HCT116 (cell line): ENCODE data around the gene ADAT3. TPM values are rescaled to one million over a fixed set of nuclear protein-coding genes. Genes with fewer than 3 reads are reported as not detected.

ENCODE experiments used
- ATAC-seq: fragments of 200-7000 bp; cut with Tn5 transposase; 2 replicates; pipeline ENCODE4 v1.9.1; 2020; ENCODE audit warnings: mild to moderate bottlenecking, moderate library complexity
- BruUV-seq: library from RNA; stranded (reverse); fragments of 400-500 nt; replicated peaks from 2 replicates; lab custom pipeline; 2021; lab: Mats Ljungman, UMichigan
- CTCF ChIA-PET: fragments of 300-600 bp; sonication (Branson Sonifier 250); formaldehyde crosslinking; loops from one replicate; lab custom pipeline; 2021; ENCODE audit warnings: antibody characterized with exemption; lab: Charles Lee
- POLR2A ChIA-PET: fragments of 300-600, 350-600 bp; sonication (Branson Sonifier 250); formaldehyde crosslinking; loops from one replicate; lab custom pipeline; 2021; ENCODE audit warnings: antibody characterized with exemption; lab: Charles Lee
- RAD21 ChIA-PET, 2 experiments: fragments of 300-600 bp; sonication (Branson Sonifier 250); formaldehyde crosslinking; loops; one replicate each; lab custom pipeline; 2023; ENCODE audit warnings: low total read pairs in 2 of 2; ENCODE audit not compliant: uncharacterized antibody in 2 of 2, unreplicated experiment in 2 of 2, low non-redundant PET in 1 of 2; lab: Charles Lee
- DNase-seq: peaks from one replicate; pipeline ENCODE4 v3.0.0-alpha.2; 2010; ENCODE audit warnings: low read depth, low spot score
- H2AFZ ChIP-seq: fragments of 200-600 bp; shearing (Covaris generic), sonication (generic); 2 replicates; pipeline ENCODE4 v1.6.1; 2017; ENCODE audit warnings: low read depth, mixed run types, mixed read lengths, antibody characterized with exemption, low read length; ENCODE audit not compliant: poor library complexity, severe bottlenecking
- H3K27ac ChIP-seq: 2 replicates; pipeline ENCODE4 v1.5.1; 2012; ENCODE audit warnings: low read depth, low read length
- H3K27me3 ChIP-seq: fragments of 200-600 bp; sonication (generic); 2 replicates; pipeline ENCODE4 v1.6.1; 2016; ENCODE audit warnings: mixed run types, low read length, mixed read lengths; ENCODE audit not compliant: insufficient read depth
- H3K36me3 ChIP-seq, 2 experiments: fragments of 200-500 bp in 1 of 2; fragments of 200-600 bp in 1 of 2; sonication (Bioruptor generic) in 1 of 2; sonication (generic) in 1 of 2; 2 replicates each; pipeline versions ENCODE4 v1.5.1 to v1.6.1; 2014 to 2016; ENCODE audit warnings: low read length in 2 of 2, inconsistent platforms in 1 of 2, mixed read lengths in 1 of 2, mixed run types in 1 of 2; ENCODE audit not compliant: insufficient read depth in 2 of 2, control insufficient read depth in 1 of 2
- H3K4me1 ChIP-seq, 2 experiments: fragments of 200-600 bp in 1 of 2; sonication (generic) in 1 of 2; 2 replicates each; pipeline versions ENCODE4 v1.5.1 to v1.6.1; 2012 to 2017; ENCODE audit warnings: low read length in 2 of 2, inconsistent platforms in 1 of 2, mild to moderate bottlenecking in 1 of 2, mixed read lengths in 1 of 2, mixed run types in 1 of 2, moderate library complexity in 1 of 2; ENCODE audit not compliant: insufficient read depth in 2 of 2, control insufficient read depth in 1 of 2
- H3K4me2 ChIP-seq: fragments of 200-600 bp; sonication (generic); 2 replicates; pipeline ENCODE4 v1.6.1; 2017; ENCODE audit warnings: mixed run types, low read length, mixed read lengths
- H3K4me3 ChIP-seq, 2 experiments: fragments of 200-600 bp in 1 of 2; sonication (generic) in 1 of 2; replicated peaks in 1 of 2; 2 replicates each; pipeline ENCODE4 v1.5.1; 2011 to 2016; ENCODE audit warnings: low read length in 2 of 2, control low read depth in 1 of 2, low read depth in 1 of 2, mild to moderate bottlenecking in 1 of 2, mixed read lengths in 1 of 2, mixed run types in 1 of 2
- H3K79me2 ChIP-seq: fragments of 200-600 bp; sonication (generic); 2 replicates; pipeline ENCODE4 v1.6.1; 2017; ENCODE audit warnings: mild to moderate bottlenecking, mixed run types, low read length, moderate library complexity, mixed read lengths; ENCODE audit not compliant: insufficient read depth
- H3K9ac ChIP-seq: fragments of 200-600 bp; sonication (generic); 2 replicates; pipeline ENCODE4 v1.6.1; 2016; ENCODE audit warnings: low read length, mixed read lengths
- H3K9me2 ChIP-seq: fragments of 200-600 bp; sonication (generic), shearing (Covaris generic); 2 replicates; pipeline ENCODE4 v1.6.1; 2017; ENCODE audit warnings: mixed run types, mild to moderate bottlenecking, moderate library complexity; ENCODE audit not compliant: insufficient read depth
- H3K9me3 ChIP-seq, 2 experiments: fragments of 200-500 bp in 1 of 2; fragments of 200-600 bp in 1 of 2; sonication (Bioruptor generic) in 1 of 2; sonication (generic) in 1 of 2; 2 replicates each; pipeline ENCODE4 v1.6.1; 2014 to 2017; ENCODE audit warnings: low read length in 2 of 2, mixed read lengths in 2 of 2, inconsistent platforms in 1 of 2, low read depth in 1 of 2, mild to moderate bottlenecking in 1 of 2, mixed run types in 1 of 2, moderate library complexity in 1 of 2; ENCODE audit not compliant: control insufficient read depth in 1 of 2, insufficient read depth in 1 of 2
- H4K20me1 ChIP-seq: fragments of 200-600 bp; sonication (generic), shearing (Covaris generic); 2 replicates; pipeline ENCODE4 v1.6.1; 2017; ENCODE audit warnings: mixed run types, mild to moderate bottlenecking, moderate library complexity; ENCODE audit not compliant: insufficient read depth
- ZFX ChIP-seq: fragments of 450-650 bp; IDR thresholded peaks from 2 replicates; pipeline ENCODE4 v1.6.1; 2017
- intact Hi-C: fragments of 100-400 bp; cut with micrococcal nuclease; formaldehyde crosslinking; loops from 2 replicates; pipeline ENCODE4 v1.10.0; 2022
- total RNA-seq: library from RNA; stranded (reverse); gene quantifications from one replicate; pipeline ENCODE4 v1.2.1, GENCODE V29; 2021; ENCODE audit not compliant: unreplicated experiment
- TF ChIP-seq, protein P1 (sequence below), 3 experiments: fragments of 200-600 bp in 1 of 3; sonication (generic) in 1 of 3; IDR thresholded peaks in 2 of 3; conservative IDR thresholded peaks in 1 of 3; 2 replicates each; pipeline ENCODE4 v1.5.1; 2012 to 2017; ENCODE audit warnings: low read depth in 2 of 3, low read length in 2 of 3, antibody characterized with exemption in 1 of 3, borderline replicate concordance in 1 of 3, control low read depth in 1 of 3, mild to moderate bottlenecking in 1 of 3, mixed read lengths in 1 of 3, mixed run types in 1 of 3, moderate library complexity in 1 of 3; ENCODE audit not compliant: insufficient read depth in 1 of 3
- TF ChIP-seq, protein P2 (sequence below): IDR thresholded peaks from 2 replicates; pipeline ENCODE4 v1.6.1; 2012; ENCODE audit warnings: low read depth

Gene ADAT3
- total RNA-seq, 1 experiment from 2014 or later: 15.9 TPM

DNA sequence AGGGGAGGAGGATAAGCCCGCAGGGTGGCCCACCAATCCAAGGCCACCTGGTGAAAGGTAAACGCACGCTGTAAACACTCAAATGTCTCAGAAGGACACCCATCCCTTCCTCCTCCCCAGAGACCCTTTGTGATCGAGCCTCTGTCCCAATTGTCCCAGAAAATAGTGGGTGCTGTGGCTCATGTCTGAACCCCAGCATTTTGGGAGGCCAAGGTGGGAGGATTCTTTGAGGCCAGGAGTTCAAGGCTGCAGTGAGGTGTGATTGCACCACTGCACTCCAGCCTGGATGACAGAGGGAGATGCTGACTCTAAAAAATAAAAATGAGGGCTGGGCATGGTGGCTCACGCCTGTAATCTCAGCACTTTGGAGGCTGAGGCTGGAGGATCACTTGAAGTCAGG, 16.8 kb upstream of the ADAT3 start:
- Histone ChIP-seq H3K27ac (no peak overlapping the region), H4K20me1 (no peaks in the 10 kb centered on the region), H3K4me3 (no peak overlapping the region), H2AFZ (no peak overlapping the region), H3K9me2 (no peaks in the 10 kb centered on the region), H3K27me3 (no peaks in the 10 kb centered on the region), H3K9me3 (no peaks in the 10 kb centered on the region), H3K36me3 (no peaks in the 10 kb centered on the region), H3K4me2 (no peak overlapping the region), H3K9ac (no peak overlapping the region), H3K79me2 (peaks cover 17% of the 10 kb centered on the region), H3K4me1 (peaks cover 7 to 18% of the 10 kb centered on the region in 2 experiments; a peak in 3 of 4 replicates)
- ATAC-seq: no peak
- RAD21 ChIA-PET: no interaction called here
- TF ChIP-seq, protein P1, sequence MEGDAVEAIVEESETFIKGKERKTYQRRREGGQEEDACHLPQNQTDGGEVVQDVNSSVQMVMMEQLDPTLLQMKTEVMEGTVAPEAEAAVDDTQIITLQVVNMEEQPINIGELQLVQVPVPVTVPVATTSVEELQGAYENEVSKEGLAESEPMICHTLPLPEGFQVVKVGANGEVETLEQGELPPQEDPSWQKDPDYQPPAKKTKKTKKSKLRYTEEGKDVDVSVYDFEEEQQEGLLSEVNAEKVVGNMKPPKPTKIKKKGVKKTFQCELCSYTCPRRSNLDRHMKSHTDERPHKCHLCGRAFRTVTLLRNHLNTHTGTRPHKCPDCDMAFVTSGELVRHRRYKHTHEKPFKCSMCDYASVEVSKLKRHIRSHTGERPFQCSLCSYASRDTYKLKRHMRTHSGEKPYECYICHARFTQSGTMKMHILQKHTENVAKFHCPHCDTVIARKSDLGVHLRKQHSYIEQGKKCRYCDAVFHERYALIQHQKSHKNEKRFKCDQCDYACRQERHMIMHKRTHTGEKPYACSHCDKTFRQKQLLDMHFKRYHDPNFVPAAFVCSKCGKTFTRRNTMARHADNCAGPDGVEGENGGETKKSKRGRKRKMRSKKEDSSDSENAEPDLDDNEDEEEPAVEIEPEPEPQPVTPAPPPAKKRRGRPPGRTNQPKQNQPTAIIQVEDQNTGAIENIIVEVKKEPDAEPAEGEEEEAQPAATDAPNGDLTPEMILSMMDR (IDR thresholded peaks at IDR 0.05 in 2 of 3, conservative IDR thresholded peaks at IDR 0.05 in 1 of 3; ENCODE audit: borderline replicate concordance in 1 of 3, insufficient read depth in 1 of 3, low read depth in 2 of 3, low read length in 2 of 3): no peak
- TF ChIP-seq ZFX: no peak
- TF ChIP-seq, protein P2, sequence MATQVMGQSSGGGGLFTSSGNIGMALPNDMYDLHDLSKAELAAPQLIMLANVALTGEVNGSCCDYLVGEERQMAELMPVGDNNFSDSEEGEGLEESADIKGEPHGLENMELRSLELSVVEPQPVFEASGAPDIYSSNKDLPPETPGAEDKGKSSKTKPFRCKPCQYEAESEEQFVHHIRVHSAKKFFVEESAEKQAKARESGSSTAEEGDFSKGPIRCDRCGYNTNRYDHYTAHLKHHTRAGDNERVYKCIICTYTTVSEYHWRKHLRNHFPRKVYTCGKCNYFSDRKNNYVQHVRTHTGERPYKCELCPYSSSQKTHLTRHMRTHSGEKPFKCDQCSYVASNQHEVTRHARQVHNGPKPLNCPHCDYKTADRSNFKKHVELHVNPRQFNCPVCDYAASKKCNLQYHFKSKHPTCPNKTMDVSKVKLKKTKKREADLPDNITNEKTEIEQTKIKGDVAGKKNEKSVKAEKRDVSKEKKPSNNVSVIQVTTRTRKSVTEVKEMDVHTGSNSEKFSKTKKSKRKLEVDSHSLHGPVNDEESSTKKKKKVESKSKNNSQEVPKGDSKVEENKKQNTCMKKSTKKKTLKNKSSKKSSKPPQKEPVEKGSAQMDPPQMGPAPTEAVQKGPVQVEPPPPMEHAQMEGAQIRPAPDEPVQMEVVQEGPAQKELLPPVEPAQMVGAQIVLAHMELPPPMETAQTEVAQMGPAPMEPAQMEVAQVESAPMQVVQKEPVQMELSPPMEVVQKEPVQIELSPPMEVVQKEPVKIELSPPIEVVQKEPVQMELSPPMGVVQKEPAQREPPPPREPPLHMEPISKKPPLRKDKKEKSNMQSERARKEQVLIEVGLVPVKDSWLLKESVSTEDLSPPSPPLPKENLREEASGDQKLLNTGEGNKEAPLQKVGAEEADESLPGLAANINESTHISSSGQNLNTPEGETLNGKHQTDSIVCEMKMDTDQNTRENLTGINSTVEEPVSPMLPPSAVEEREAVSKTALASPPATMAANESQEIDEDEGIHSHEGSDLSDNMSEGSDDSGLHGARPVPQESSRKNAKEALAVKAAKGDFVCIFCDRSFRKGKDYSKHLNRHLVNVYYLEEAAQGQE: no peak
- intact Hi-C loops: no loop called here
- DNase-seq: no peak
- CTCF ChIA-PET: no interaction called here
- POLR2A ChIA-PET: no interaction called here
- BruUV-seq: no TSS peak
